ENCODE results near the gene TMEM212. TPM values are rescaled to one million over a fixed set of nuclear protein-coding genes. Genes with fewer than 3 reads are reported as not detected.

TMEM212 gene
- total and polyA plus RNA-seq, 2 of the 13 experiments (the other 11 are each of a cell fraction or from before 2014, with no cell fraction given): not detected

GRCh38 chr3:171883257-171883892 lies 40.2 kb downstream of the TMEM212 start (continued):
- TF ChIP-seq PLSCR1 (CRISPR knock-in tag; IDR thresholded peaks at IDR 0.05; ENCODE audit: borderline replicate concordance) (no peak), MBD4 (IDR thresholded peaks at IDR 0.05; ENCODE audit: borderline replicate concordance, low read length) (peak; percentile 87), ARNT2 (CRISPR knock-in tag; IDR thresholded peaks at IDR 0.05; ENCODE audit: low read depth) (no peak), ZNF558 (CRISPR knock-in tag; IDR thresholded peaks at IDR 0.05; ENCODE audit: borderline replicate concordance) (no peak), HMG20B (CRISPR knock-in tag; conservative IDR thresholded peaks at IDR 0.05) (peak; percentile 70; the same call in 1 of the 2 replicates), ZNF343 (CRISPR knock-in tag; IDR thresholded peaks at IDR 0.05) (no peak), ZNF672 (CRISPR knock-in tag; IDR thresholded peaks at IDR 0.05) (no peak), SIX4 (CRISPR knock-in tag; IDR thresholded peaks at IDR 0.05) (no peak), HIC2 (CRISPR knock-in tag; IDR thresholded peaks at IDR 0.05; ENCODE audit: low read depth) (no peak), ZNF589 (CRISPR knock-in tag; conservative IDR thresholded peaks at IDR 0.05) (no peak), GFI1 (CRISPR knock-in tag; IDR thresholded peaks at IDR 0.05; ENCODE audit: borderline replicate concordance) (0 out of 2 replicates have a peak, but pooled peaks have one; percentile 28), FOXK1 (CRISPR knock-in tag; IDR thresholded peaks at IDR 0.05; ENCODE audit: borderline replicate concordance, low read depth) (peak; percentile 70; the same call in 1 of the 2 replicates), SCMH1 (CRISPR knock-in tag; IDR thresholded peaks at IDR 0.05; ENCODE audit: borderline replicate concordance) (no peak), SAP130 (CRISPR knock-in tag; IDR thresholded peaks at IDR 0.05; ENCODE audit: low read depth) (peak; percentile 59), ATF7-NPFF (CRISPR knock-in tag; IDR thresholded peaks at IDR 0.05; ENCODE audit: low read depth) (no peak), TARDBP (CRISPR knock-in tag; IDR thresholded peaks at IDR 0.05) (peak; percentile 32; the same call in 1 of the 2 replicates), ZKSCAN8 (CRISPR knock-in tag; IDR thresholded peaks at IDR 0.05; ENCODE audit: borderline replicate concordance) (peak; percentile 33; the same call in 1 of the 2 replicates), ZFP37 (CRISPR knock-in tag; IDR thresholded peaks at IDR 0.05; ENCODE audit: borderline replicate concordance) (no peak), AGO1 (IDR thresholded peaks at IDR 0.05; ENCODE audit: low read depth, low read length, poor library complexity, severe bottlenecking) (no peak), ZBTB20 (CRISPR knock-in tag; IDR thresholded peaks at IDR 0.05; ENCODE audit: borderline replicate concordance, low read depth) (no peak), ZEB1 (IDR thresholded peaks at IDR 0.05; ENCODE audit: insufficient replicate concordance, low read depth) (no peak), FOSL1 (CRISPR knock-in tag; IDR thresholded peaks at IDR 0.05; ENCODE audit: borderline replicate concordance) (peak; percentile 46; the same call in 1 of the 2 replicates), POLR2AphosphoS5 (IDR thresholded peaks at IDR 0.05; ENCODE audit: low read depth, low read length) (0 out of 2 replicates have a peak, but pooled peaks have one; percentile 49), CREB3 (CRISPR knock-in tag; IDR thresholded peaks at IDR 0.05) (no peak), POGK (CRISPR knock-in tag; conservative IDR thresholded peaks at IDR 0.05) (no peak), CHD2 (IDR thresholded peaks at IDR 0.05; ENCODE audit: low read depth, low read length) (no peak)

All from HepG2 (cell line).